ENCODE measurements around the gene CCNY.

Gene CCNY

GRCh38 chr10:35426657-35427056 lies 90.3 kb downstream of the CCNY start:
- no peak for DNase-seq (ENCODE audit: low read depth in 2 of 2)

DNA sequence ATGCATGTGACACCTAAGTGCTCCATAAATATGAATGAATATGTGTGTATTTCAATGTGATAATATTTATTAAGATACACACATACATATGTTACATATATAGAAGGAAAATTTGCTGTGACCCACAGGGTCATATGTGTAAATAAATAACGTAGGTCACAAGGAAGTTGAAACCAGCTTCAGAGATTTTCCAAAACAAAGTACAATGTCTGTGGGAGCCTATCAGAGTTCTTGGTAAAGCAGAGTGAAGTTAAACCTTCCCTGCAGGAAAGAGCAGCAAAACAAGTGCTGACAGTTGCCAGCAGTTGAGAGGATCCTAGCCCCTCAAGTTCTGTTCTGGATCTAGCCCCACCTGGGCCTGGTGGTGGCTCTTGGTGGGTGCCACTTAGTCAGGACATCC lies 91.2 kb downstream of the CCNY start:
- no peak for DNase-seq (ENCODE audit: low read depth in 2 of 2)

- no peak for DNase-seq (ENCODE audit: low read depth in 2 of 2)
Observed at GRCh38 chr10:35428521-35428920, 92.2 kb downstream of the CCNY start.

DNA sequence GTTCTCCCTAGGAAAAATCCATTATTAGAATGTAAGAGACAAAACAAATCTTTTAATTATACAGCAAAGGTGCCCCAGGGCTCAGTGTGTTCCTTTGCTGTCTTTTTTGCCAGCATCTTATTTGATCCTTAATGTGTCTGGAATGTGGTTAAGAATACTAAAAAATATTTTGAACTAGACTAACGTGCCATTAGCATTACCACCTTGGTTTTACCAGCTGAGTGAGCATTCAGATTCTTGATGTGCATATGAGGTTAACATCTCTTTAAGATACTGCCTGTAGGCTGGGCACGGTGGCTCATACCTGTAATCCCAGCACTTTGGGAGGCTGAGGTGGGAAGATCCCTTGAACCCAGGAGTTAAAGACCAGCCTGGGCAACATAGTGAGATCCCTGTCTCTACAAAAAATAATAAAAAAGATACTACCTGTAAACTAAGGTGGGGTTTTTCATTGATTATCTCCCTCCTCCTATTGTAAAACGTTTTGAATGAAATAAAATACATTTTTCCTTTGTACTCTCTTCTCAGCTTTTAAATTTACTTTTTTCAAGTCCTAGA lies 96.6 kb downstream of the CCNY start:
- DNase-seq (ENCODE audit: low read depth in 2 of 2): no peak

DNA sequence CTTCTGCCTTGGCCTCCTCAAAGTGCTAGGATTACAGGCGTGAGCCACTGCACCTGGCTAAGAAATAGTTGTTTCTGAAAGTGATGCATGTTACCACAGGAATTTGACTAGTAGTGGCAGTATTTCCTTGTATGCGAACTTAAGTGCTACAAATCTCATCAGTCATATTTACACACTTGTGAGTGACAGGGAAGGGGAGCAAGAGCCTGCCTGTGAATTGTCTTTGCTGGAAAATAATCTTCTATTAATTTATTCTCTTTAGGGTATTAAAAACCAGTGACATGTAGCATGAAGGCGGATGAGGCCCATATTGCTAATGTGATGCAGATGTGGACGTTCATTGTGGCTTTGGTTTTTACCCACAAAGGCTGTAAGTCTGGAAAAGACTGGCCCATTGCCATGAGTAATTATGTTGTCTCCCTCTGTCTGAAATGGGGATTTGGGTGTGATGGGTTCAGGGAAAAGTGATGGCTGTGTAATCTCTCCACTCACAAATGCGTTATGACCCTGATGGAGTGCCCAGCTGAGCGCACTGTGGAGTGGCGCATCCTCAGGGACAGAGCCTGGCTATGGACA lies 97.6 kb downstream of the CCNY start:
- peak; percentile 96 for DNase-seq (ENCODE audit: low read depth in 2 of 2)

- DNase-seq (ENCODE audit: low read depth in 2 of 2): no peak
Observed at GRCh38 chr10:35434533-35434932, 98.2 kb downstream of the CCNY start.

- DNase-seq (ENCODE audit: low read depth in 2 of 2): no peak
Observed at GRCh38 chr10:35435824-35436223, 99.5 kb downstream of the CCNY start.

- no peak for DNase-seq (ENCODE audit: low read depth in 2 of 2)
Observed at GRCh38 chr10:35437829-35438228, 101.5 kb downstream of the CCNY start.

DNA sequence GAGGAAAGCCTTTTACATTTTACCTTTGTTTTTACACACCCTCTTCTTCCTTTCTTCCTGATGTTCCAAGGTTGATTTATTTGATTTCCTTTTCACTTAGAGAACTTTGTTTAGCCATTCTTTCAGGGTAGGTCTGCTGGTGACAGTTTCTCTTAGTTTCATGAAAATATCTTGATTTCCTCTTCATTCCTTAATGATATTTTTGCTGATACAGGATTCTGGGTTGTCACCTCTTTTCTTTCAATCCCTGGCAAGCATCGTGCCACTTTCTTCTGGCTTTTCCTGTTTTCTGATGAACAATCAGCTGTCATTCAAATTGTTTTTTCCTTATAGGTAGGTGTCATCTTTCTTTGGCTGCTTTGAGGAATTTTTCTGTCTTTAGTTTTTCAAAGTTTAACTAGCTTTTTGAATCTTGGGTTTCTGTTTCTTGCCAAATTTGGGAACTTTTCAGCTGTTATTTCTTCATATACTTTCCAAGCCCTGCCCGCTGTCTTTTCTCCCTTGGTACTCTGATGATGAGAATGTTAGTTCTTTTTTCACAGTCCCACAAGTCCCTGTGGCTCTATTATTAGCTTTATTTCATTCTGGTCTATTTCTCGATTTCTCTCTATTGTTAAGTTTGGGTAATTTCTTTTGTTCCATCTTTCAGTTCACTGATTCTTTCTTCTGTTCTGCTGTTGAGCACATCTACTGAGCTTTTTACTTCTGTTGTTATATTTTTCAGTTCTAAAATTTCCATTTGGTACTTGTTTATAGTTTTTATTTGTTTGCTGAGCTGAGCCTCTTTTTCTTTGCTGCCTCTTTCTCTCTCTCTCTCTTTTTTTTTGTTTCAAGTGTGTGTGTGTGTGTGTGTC lies 102.6 kb downstream of the CCNY start:
- no peak for DNase-seq (ENCODE audit: low read depth in 2 of 2)

GRCh38 chr10:35440016-35440415 lies 103.7 kb downstream of the CCNY start:
- no peak for DNase-seq (ENCODE audit: low read depth in 2 of 2)

- peak in 1 of 2 experiments; percentile 20 for DNase-seq (ENCODE audit: low read depth in 2 of 2)
Observed at GRCh38 chr10:35442028-35442427, 105.7 kb downstream of the CCNY start.

- no peak for DNase-seq (ENCODE audit: low read depth in 2 of 2)
Observed at GRCh38 chr10:35442592-35442991, 106.3 kb downstream of the CCNY start.

GRCh38 chr10:35443858-35444257 lies 107.5 kb downstream of the CCNY start:
- no peak for DNase-seq (ENCODE audit: low read depth in 2 of 2)

DNA sequence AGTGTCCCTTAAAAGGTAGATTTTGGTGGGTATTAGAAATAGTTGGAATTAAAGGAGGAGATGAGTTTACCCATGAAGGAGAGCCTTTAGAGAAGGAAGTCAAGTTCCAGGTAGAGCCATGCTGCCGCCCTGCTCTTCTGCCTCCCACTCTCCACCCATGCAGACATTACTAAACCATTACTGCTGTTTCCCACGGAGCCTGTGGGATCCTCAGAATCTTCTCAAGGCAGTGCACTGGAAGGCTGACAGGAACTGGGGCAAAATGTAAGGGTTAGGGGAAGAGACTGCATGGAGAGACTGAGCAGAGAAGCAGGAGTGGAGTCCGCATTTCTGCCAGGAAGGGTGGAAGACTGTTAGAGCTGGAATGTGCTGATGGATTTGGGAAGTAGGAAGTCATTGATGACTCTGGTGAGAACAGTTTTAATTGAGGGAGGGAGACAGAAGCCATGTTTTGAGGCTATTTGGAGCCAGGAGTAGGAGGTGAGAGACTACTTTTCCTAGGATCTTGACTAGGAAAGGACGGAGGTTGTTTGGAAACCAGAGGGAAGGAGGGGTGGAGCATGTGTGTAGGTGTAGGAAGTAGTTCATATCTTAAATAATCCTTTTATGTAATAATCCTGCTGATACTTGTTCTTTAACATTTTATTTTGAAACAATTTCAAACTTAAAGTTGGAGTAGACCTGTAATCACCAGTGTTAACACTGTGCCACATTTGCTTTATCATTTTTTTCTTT lies 109.0 kb downstream of the CCNY start:
- DNase-seq (ENCODE audit: low read depth in 2 of 2): no peak

DNA sequence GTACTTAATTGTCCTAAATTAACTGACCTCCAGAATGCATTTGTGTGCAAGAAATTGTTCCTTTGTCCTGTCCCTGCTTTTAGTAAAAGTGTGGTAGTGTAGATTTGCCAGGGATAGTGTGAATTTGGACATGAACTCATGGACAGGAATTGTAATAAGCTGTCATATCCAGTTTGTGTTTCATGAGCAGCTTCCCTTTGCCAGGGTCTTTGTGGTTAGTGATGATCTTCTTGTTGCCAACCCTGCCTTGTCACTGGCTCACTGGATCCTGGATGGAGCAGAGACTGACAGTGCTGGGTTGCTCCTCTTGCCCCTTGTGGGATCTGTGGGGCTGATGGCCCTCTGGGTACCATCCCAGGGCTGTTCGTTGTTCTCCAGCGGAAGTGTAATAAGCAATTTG lies 110.1 kb downstream of the CCNY start:
- DNase-seq (ENCODE audit: low read depth in 2 of 2): no peak

DNA sequence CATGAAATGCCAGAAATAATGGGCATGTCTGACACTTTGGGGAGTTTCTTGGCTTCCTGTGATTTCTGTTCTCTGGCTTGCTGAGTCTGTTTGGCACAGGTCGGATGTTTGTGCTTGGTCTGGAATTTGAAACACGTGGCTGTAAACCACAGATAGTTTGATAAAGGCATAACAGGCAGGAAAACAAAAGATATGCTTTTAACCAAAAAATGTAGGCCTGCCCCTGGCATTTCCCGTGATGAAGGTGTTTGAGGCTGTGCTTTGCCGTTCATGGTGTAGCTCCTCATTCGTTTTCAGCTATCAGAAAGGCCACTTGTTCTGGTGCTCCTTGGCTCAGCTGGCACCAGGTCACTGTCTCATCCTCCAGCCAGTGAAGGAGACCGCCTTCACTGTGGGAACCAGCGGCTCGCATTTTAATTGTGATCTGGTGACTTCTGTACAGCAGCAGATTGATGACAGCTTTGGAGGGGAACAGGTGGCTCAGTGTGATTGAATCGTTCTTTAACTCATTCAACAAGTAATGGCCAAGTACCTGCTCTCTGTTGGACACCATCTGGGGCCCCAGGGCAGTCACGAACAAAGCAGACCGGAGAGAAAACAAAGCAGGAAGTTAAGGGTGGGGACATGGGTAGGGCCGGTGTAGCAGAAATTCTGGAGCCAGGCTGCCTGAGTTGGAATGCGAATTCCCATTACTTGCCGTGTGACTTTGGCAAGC lies 111.5 kb downstream of the CCNY start:
- DNase-seq (ENCODE audit: low read depth in 2 of 2): no peak

- no peak for DNase-seq (ENCODE audit: low read depth in 2 of 2)
Observed at GRCh38 chr10:35448687-35449662, 112.7 kb downstream of the CCNY start.

DNA sequence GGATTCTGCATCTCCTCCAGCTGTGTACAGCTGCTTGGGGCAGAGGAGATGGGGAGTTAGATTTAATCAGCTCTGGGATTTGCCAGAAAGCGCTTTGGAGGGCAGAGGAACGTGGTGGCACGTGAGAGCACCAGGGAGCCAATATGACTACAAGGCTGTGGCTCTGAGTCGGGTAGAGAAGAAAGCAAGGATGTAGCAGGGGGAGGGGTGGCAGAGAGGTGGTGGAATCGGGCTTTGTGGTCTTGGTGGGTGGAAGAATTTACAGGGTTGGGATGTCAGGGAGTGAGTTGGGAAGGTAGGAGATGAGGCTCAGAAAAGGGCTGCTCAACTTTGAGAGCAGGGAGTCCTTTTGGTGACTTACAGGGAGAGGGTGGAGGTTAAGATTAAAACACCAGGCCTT lies 113.6 kb downstream of the CCNY start:
- DNase-seq (ENCODE audit: low read depth in 2 of 2): no peak

DNA sequence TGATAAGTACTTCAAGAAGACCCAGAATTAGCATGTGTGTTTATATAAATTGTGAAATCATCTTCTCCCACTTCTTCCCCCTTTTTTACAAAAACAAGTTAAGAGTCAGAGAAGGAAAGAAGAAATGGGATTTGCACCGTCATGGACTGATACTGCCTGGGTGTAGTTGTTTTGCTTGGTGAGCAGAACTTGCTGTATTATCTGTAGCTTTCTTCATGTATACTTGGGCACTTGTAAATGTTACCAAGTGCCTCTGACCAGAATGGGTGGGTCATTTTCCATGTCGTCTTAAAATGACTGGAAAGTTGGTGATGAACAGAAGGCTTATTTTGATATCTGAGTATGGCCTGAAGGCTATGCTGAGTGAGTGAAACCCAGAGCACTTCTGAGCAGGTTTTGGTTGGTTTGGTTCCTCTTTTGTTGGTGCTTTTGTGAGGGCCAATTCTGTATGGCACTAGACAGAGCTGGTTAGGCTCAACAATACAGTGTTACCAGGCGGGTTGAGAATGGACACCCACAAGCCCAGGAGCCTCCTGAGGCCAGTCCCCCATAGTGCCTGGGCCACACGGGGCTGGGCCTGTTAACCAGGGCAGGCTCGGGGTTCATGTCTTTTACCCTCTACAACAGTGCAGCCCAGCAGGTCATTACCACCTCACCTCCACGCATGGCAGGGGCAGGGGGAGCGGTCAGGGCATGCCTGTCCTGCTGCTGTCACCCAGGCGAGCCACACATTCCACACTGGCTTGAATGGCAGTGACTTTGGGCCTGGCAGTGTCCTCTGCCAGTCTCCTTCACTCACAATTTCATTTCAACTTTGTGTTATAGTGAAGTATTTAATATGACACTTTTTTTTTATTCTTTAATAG lies 115.1 kb downstream of the CCNY start:
- DNase-seq (ENCODE audit: low read depth in 2 of 2): no peak

- no peak for DNase-seq (ENCODE audit: low read depth in 2 of 2)
Observed at GRCh38 chr10:35452171-35452570, 115.9 kb downstream of the CCNY start.
